Cardiac muscle cell (in vitro differentiated cells and primary cell): ENCODE results near the gene RUNX2. TPM values are rescaled to one million over a fixed set of nuclear protein-coding genes. Genes with fewer than 3 reads are reported as not detected.

Experiments
- DNase-seq, 2 donors: peaks; one replicate each; pipeline versions ENCODE4 v3.0.0 to v3.0.0-alpha.2; 2010 to 2017; ENCODE audit warnings: low read depth in 1 of 2, low spot score in 1 of 2
- H3K27ac ChIP-seq: fragments of 200-600 bp; sonication (generic); 2 replicates; pipeline ENCODE4 v1.5.1; 2016
- H3K27me3 ChIP-seq: fragments of 200-600 bp; sonication (generic); 2 replicates; pipeline ENCODE4 v1.6.0; 2016; ENCODE audit warnings: control low read depth
- H3K36me3 ChIP-seq: fragments of 200-600 bp; sonication (generic); 2 replicates; pipeline ENCODE4 v1.5.1; 2016; ENCODE audit warnings: control low read depth
- H3K4me1 ChIP-seq: fragments of 200-600 bp; sonication (generic); 2 replicates; pipeline ENCODE4 v1.8.1; 2017; ENCODE audit warnings: low read depth, mild to moderate bottlenecking, mixed run types
- H3K4me3 ChIP-seq: fragments of 200-600 bp; sonication (generic); 2 replicates; pipeline ENCODE4 v1.5.1; 2016; ENCODE audit warnings: mild to moderate bottlenecking
- H3K9me3 ChIP-seq: fragments of 200-600 bp; sonication (generic); 2 replicates; pipeline ENCODE4 v1.5.1; 2017; ENCODE audit warnings: low read depth, mild to moderate bottlenecking, control low read depth
- CTCF ChIP-seq: IDR thresholded peaks from 2 replicates; pipeline ENCODE4 v1.5.1; 2012; ENCODE audit warnings: low read depth, mild to moderate bottlenecking, low read length
- polyA plus RNA-seq: library from polyadenylated mRNA; unstranded; fragments of >200 nt; fragmentation: Nextera tagmentation; extraction: Ambion mirVana; gene quantifications from 2 replicates; pipeline ENCODE4 v1.2.1, GENCODE V29; 2016
- total RNA-seq: library from RNA; depleted of rRNA; stranded (reverse); fragments of >200 nt; gene quantifications from 2 replicates; pipeline ENCODE4 v1.2.3, GENCODE V29; 2016

Gene RUNX2
- total and polyA plus RNA-seq, 2 experiments from 2014 or later = 1.6 to 1.9 TPM

- H3K4me3 ChIP-seq = no peak overlapping the region
- no peaks in the 10 kb centered on the region for H3K9me3 ChIP-seq
- no peaks in the 10 kb centered on the region for H3K27me3 ChIP-seq
- H3K36me3 ChIP-seq = no peaks in the 10 kb centered on the region
- no peaks in the 10 kb centered on the region for H3K4me1 ChIP-seq
- peak in 1 of 2 donors; percentile 16 for DNase-seq
- TF ChIP-seq CTCF = no peak
- H3K27ac ChIP-seq = no peak overlapping the region
Observed at GRCh38 chr6:45388328-45388727, 60.2 kb downstream of the RUNX2 start.

GRCh38 chr6:45394586-45395095 lies 66.5 kb downstream of the RUNX2 start:
- Histone ChIP-seq H3K4me1 (no peaks in the 10 kb centered on the region), H3K4me3 (no peak overlapping the region), H3K27me3 (no peaks in the 10 kb centered on the region)

GRCh38 chr6:45398075-45398813 lies 70.1 kb downstream of the RUNX2 start:
- no peak for DNase-seq
- Histone ChIP-seq H3K36me3 (no peaks in the 10 kb centered on the region), H3K9me3 (no peaks in the 10 kb centered on the region), H3K4me3 (no peak overlapping the region), H3K27ac (no peak overlapping the region), H3K4me1 (no peaks in the 10 kb centered on the region), H3K27me3 (no peaks in the 10 kb centered on the region)
- no peak for TF ChIP-seq CTCF

More at GRCh38 chr6:45394586-45395095, 66.5 kb downstream of the RUNX2 start:
- DNase-seq = no peak
- no peak for TF ChIP-seq CTCF
- Histone ChIP-seq H3K9me3 (no peaks in the 10 kb centered on the region), H3K27ac (no peak overlapping the region), H3K36me3 (no peaks in the 10 kb centered on the region)

GRCh38 chr6:45400021-45400420 lies 71.9 kb downstream of the RUNX2 start:
- no peak for DNase-seq
- no peak for TF ChIP-seq CTCF
- no peaks in the 10 kb centered on the region for H3K36me3 ChIP-seq
- no peaks in the 10 kb centered on the region for H3K4me1 ChIP-seq
- H3K27me3 ChIP-seq = no peaks in the 10 kb centered on the region
- no peaks in the 10 kb centered on the region for H3K9me3 ChIP-seq
- no peak overlapping the region for H3K4me3 ChIP-seq
- no peak overlapping the region for H3K27ac ChIP-seq

- no peaks in the 10 kb centered on the region for H3K36me3 ChIP-seq
Observed at GRCh38 chr6:45411959-45412358, 83.8 kb downstream of the RUNX2 start.

More at GRCh38 chr6:45411959-45412358, 83.8 kb downstream of the RUNX2 start:
- H3K27ac ChIP-seq = no peak overlapping the region
- no peak overlapping the region for H3K4me3 ChIP-seq
- no peak for TF ChIP-seq CTCF
- H3K9me3 ChIP-seq = no peaks in the 10 kb centered on the region
- H3K4me1 ChIP-seq = no peaks in the 10 kb centered on the region
- H3K27me3 ChIP-seq = peaks cover 15% of the 10 kb centered on the region
- no peak for DNase-seq
